DOHH2 (cell line): ENCODE measurements around the gene CDK5RAP2.

Experiments
- H3F3A ChIP-seq: fragments of 200-600 bp; sonication (generic), shearing (Covaris generic); 2 replicates; pipeline ENCODE4 v1.6.0; 2016; ENCODE audit warnings: antibody characterized with exemption, mild to moderate bottlenecking; ENCODE audit not compliant: control insufficient read depth, insufficient read depth
- H3K27ac ChIP-seq: fragments of 200-600 bp; sonication (generic); 2 replicates; pipeline ENCODE4 v1.5.1; 2014; ENCODE audit warnings: low read depth, mild to moderate bottlenecking, low read length, moderate library complexity
- H3K27me3 ChIP-seq: fragments of 200-600 bp; sonication (generic); 2 replicates; pipeline ENCODE4 v1.6.1; 2014; ENCODE audit warnings: mild to moderate bottlenecking, low read length, mixed read lengths; ENCODE audit not compliant: control insufficient read depth
- H3K36me3 ChIP-seq: fragments of 200-600 bp; sonication (generic); 2 replicates; pipeline ENCODE4 v1.6.1; 2014; ENCODE audit warnings: mild to moderate bottlenecking, low read length, moderate library complexity, mixed read lengths; ENCODE audit not compliant: control insufficient read depth
- H3K4me1 ChIP-seq: fragments of 200-600 bp; sonication (generic); 2 replicates; pipeline ENCODE4 v1.6.1; 2014; ENCODE audit warnings: mild to moderate bottlenecking, low read length, mixed read lengths; ENCODE audit not compliant: control insufficient read depth
- H3K4me2 ChIP-seq: fragments of 200-600 bp; sonication (generic); 2 replicates; pipeline ENCODE4 v1.6.0; 2014; ENCODE audit warnings: mild to moderate bottlenecking, low read length, moderate library complexity
- H3K4me3 ChIP-seq: fragments of 200-600 bp; sonication (generic); 2 replicates; pipeline ENCODE4 v1.5.1; 2014; ENCODE audit warnings: mild to moderate bottlenecking, low read length, mixed read lengths
- H3K79me2 ChIP-seq: fragments of 200-600 bp; sonication (generic); 2 replicates; pipeline ENCODE4 v1.6.1; 2014; ENCODE audit warnings: mild to moderate bottlenecking, low read length, mixed read lengths; ENCODE audit not compliant: control insufficient read depth
- H3K9me2 ChIP-seq: fragments of 200-600 bp; sonication (generic); replicated peaks from 2 replicates; pipeline ENCODE4 v1.6.1; 2014; ENCODE audit warnings: mild to moderate bottlenecking, low read length, mixed read lengths; ENCODE audit not compliant: control insufficient read depth
- H3K9me3 ChIP-seq: fragments of 200-600 bp; sonication (generic); 2 replicates; pipeline ENCODE4 v1.6.1; 2014; ENCODE audit warnings: antibody characterized with exemption, low read length, mixed read lengths; ENCODE audit not compliant: control insufficient read depth, insufficient read depth
- H4K20me1 ChIP-seq: fragments of 200-600 bp; sonication (generic); 2 replicates; pipeline ENCODE4 v1.6.0; 2014; ENCODE audit warnings: low read depth, mild to moderate bottlenecking, antibody characterized with exemption, low read length, moderate library complexity; ENCODE audit not compliant: control insufficient read depth, insufficient read depth
- EZH2phosphoT487 ChIP-seq: fragments of 200-600 bp; sonication (generic); IDR thresholded peaks from 2 replicates; pipeline ENCODE4 v1.6.1; 2017; ENCODE audit warnings: borderline replicate concordance, mild to moderate bottlenecking, antibody characterized with exemption, low read length, moderate library complexity, mixed read lengths
- TF ChIP-seq, protein P1 (sequence below): fragments of 200-600 bp; sonication (generic); IDR thresholded peaks from one replicate; pipeline ENCODE4 v1.5.1; 2014; ENCODE audit warnings: antibody characterized with exemption, mild to moderate bottlenecking, low read depth, low read length; ENCODE audit not compliant: poor library complexity, severe bottlenecking

Gene CDK5RAP2

DNA sequence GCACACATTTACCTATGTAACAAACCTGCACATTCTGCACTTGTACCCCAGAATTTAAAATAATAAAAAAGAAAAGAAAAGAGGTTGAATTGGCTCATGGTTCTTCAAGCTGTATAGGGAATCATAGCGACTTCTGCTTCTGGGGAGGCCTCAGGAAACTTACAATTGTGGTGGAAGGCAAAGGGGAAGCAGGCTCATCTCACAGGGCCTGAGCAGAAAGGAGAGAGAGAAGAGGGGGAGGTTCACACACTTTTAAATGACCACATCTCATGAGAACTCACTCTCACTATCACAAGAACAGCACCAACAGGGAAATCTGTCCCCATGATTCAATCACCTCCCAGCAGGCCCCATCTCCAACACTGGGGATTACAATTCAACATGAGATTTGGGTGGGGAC, 214.6 kb downstream of the CDK5RAP2 start:
- no peaks in the 10 kb centered on the region; the same call in 1 of the 2 replicates for H3K4me1 ChIP-seq
- peaks cover 8% of the 10 kb centered on the region; the same call in 1 of the 2 replicates for H3K9me3 ChIP-seq
- no peak overlapping the region for H3K4me2 ChIP-seq
- H3K79me2 ChIP-seq, result no peaks in the 10 kb centered on the region
- H3K4me3 ChIP-seq, result no peak overlapping the region
- H4K20me1 ChIP-seq, result no peaks in the 10 kb centered on the region
- no peak for TF ChIP-seq EZH2phosphoT487
- TF ChIP-seq, protein P1, sequence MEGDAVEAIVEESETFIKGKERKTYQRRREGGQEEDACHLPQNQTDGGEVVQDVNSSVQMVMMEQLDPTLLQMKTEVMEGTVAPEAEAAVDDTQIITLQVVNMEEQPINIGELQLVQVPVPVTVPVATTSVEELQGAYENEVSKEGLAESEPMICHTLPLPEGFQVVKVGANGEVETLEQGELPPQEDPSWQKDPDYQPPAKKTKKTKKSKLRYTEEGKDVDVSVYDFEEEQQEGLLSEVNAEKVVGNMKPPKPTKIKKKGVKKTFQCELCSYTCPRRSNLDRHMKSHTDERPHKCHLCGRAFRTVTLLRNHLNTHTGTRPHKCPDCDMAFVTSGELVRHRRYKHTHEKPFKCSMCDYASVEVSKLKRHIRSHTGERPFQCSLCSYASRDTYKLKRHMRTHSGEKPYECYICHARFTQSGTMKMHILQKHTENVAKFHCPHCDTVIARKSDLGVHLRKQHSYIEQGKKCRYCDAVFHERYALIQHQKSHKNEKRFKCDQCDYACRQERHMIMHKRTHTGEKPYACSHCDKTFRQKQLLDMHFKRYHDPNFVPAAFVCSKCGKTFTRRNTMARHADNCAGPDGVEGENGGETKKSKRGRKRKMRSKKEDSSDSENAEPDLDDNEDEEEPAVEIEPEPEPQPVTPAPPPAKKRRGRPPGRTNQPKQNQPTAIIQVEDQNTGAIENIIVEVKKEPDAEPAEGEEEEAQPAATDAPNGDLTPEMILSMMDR, result no peak
- no peak overlapping the region for H3K27ac ChIP-seq
- no peaks in the 10 kb centered on the region for H3K36me3 ChIP-seq
- no peaks in the 10 kb centered on the region for H3K9me2 ChIP-seq
- H3K27me3 ChIP-seq, result peaks cover 2% of the 10 kb centered on the region; the same call in 1 of the 2 replicates
- no peaks in the 10 kb centered on the region for H3F3A ChIP-seq

DNA sequence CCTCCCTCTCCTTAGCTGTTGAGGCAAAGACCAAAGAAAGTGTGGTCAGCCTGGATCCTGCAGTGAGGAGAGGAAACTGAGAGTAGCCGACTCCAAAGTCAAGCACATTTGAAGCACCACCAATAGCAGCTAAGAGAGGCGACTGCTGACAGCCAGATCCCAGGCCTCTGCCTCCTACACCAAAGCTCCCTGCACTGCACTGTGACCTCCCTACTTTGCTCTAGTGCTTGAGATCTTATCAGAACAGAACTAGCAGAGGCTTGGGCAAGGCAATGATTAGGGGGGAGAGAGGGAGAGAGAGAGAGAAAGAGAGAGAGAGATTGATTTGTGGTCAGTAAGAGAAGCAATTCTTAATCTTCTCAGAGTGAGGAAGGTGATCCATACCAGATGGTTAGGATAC, 216.3 kb downstream of the CDK5RAP2 start:
- Histone ChIP-seq H3K27ac (no peak overlapping the region), H3K9me2 (no peaks in the 10 kb centered on the region), H3K4me3 (no peak overlapping the region), H3K36me3 (no peaks in the 10 kb centered on the region), H3K4me1 (no peaks in the 10 kb centered on the region; the same call in 1 of the 2 replicates), H3K27me3 (peaks cover 2% of the 10 kb centered on the region; the same call in 1 of the 2 replicates), H3K9me3 (no peaks in the 10 kb centered on the region), H3K79me2 (no peaks in the 10 kb centered on the region), H4K20me1 (no peaks in the 10 kb centered on the region), H3F3A (no peaks in the 10 kb centered on the region), H3K4me2 (no peak overlapping the region)
- no peak for TF ChIP-seq EZH2phosphoT487
- TF ChIP-seq, protein P1, result no peak

DNA sequence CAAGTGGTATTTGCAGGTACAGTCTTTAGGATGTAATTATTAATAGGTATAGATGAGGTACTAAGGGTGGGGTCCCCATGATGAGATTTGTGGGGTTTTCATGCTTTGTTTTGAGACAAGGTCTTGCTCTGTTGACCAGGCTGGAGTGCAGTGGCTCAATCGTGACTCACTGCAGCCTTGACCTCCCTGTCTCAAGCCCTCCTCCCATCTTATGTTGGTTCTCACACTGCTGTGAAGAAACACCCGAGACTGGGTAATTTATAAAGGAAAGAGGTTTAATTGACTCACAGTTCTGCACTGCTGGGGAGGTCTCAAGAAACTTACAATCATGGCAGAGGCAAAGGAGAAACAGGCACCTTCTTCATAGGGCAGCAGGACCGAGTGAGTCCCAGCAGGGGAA, 217.5 kb downstream of the CDK5RAP2 start:
- TF ChIP-seq, protein P1, result no peak
- TF ChIP-seq EZH2phosphoT487, result no peak
- H3F3A ChIP-seq, result no peaks in the 10 kb centered on the region
- no peaks in the 10 kb centered on the region for H3K4me1 ChIP-seq
- H3K79me2 ChIP-seq, result no peaks in the 10 kb centered on the region
- H3K4me2 ChIP-seq, result no peak overlapping the region
- no peaks in the 10 kb centered on the region for H4K20me1 ChIP-seq
- H3K4me3 ChIP-seq, result no peak overlapping the region
- H3K9me3 ChIP-seq, result no peaks in the 10 kb centered on the region
- H3K9me2 ChIP-seq, result no peaks in the 10 kb centered on the region
- no peaks in the 10 kb centered on the region for H3K36me3 ChIP-seq
- peaks cover 2% of the 10 kb centered on the region; the same call in 1 of the 2 replicates for H3K27me3 ChIP-seq
- H3K27ac ChIP-seq, result no peak overlapping the region

DNA sequence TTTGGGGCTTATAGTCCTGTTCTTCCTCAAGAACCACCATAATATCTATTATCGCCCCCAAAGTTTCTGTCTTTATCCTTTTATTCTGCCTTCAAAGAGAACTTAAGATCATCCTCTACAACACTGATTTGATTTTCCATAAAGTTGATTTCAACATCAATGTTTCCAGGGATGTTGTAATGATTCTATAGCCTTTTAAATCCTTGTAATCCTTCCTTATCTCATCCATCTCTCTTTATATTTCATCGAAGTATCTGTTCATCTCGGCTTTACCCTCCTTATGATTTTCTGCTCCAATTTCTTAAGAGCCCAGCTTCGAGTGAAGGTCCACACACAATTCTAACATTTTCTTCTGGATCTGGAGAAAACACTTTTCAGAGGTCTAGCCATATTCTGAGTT, 218.4 kb downstream of the CDK5RAP2 start:
- H3K4me2 ChIP-seq, result no peak overlapping the region
- H3K9me3 ChIP-seq, result no peaks in the 10 kb centered on the region

More for the DNA sequence above, 218.4 kb downstream of the CDK5RAP2 start:
- H3K36me3 ChIP-seq, result no peaks in the 10 kb centered on the region
- H3K27me3 ChIP-seq, result peaks cover 2% of the 10 kb centered on the region; the same call in 1 of the 2 replicates
- TF ChIP-seq, protein P1, result no peak
- TF ChIP-seq EZH2phosphoT487, result no peak
- H3K79me2 ChIP-seq, result no peaks in the 10 kb centered on the region
- H3K9me2 ChIP-seq, result no peaks in the 10 kb centered on the region
- no peaks in the 10 kb centered on the region for H3F3A ChIP-seq
- H3K4me3 ChIP-seq, result no peak overlapping the region
- no peaks in the 10 kb centered on the region for H4K20me1 ChIP-seq
- no peaks in the 10 kb centered on the region for H3K4me1 ChIP-seq
- H3K27ac ChIP-seq, result no peak overlapping the region
